DND-41 (cell line): ENCODE data around the gene C1R.

Experiments
- CTCF ChIP-seq: IDR thresholded peaks from 2 replicates; pipeline ENCODE4 v1.5.1; 2012; ENCODE audit warnings: borderline replicate concordance, low read length, moderate library complexity, mild to moderate bottlenecking; ENCODE audit not compliant: poor library complexity, severe bottlenecking; ENCODE audit errors: extremely low read depth
- EZH2 ChIP-seq: IDR thresholded peaks from 3 replicates; pipeline ENCODE4 v1.6.1; 2012; ENCODE audit warnings: borderline replicate concordance, low read depth, mild to moderate bottlenecking, moderate library complexity, low read length, inconsistent platforms; ENCODE audit not compliant: severe bottlenecking

GRCh38 chr12:7092229-7092985, at the start of gene C1R:
- no peak for TF ChIP-seq EZH2
- TF ChIP-seq CTCF, result peak; percentile 93
